ENCODE data around the gene PHACTR1.

DNA sequence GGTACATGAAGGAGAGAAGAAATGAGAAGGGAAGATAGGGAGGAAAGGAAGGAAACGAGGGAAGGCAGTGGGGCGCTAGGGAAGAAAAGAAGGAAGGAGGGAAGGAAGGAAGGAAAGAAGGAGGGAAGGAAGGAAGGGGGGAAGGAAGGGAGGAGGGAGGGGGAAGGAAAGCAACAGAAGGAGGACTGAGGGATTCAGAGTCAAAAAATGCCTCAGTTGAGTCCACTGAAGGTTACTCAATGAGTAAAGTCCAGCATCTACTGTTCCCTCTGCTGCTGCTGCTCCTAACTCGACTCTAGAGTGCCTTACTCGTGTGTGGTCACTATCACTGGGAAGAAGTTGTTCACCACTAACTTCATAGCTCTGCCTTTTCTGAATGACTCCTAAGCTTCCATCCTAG, 33.8 kb downstream of the PHACTR1 start:
- TF ChIP-seq EZH2phosphoT487 (IDR thresholded peaks at IDR 0.05; ENCODE audit: insufficient read depth, low read depth) (no peak), EZH2 (IDR thresholded peaks at IDR 0.05; ENCODE audit: insufficient read depth, poor library complexity, severe bottlenecking) (no peak)

Data from GM23248 (cell line).